K562 (cell line): Measurements from ENCODE around the gene INVS. TPM values are rescaled to one million over a fixed set of nuclear protein-coding genes. Genes with fewer than 3 reads are reported as not detected.
"Not testable (repeated sequence)": the region's sequence is repeated elsewhere in the genome, so short reads cannot be mapped to it uniquely, and the experiment has no call there.

Experiments used
- ARID1B ChIP-seq: fragments of 450-650 bp; IDR thresholded peaks from 2 replicates; pipeline ENCODE4 v1.6.1; 2016; ENCODE audit warnings: antibody characterized with exemption, mild to moderate bottlenecking, inconsistent platforms
- DPF2 ChIP-seq: fragments of 450-650 bp; IDR thresholded peaks from 2 replicates; pipeline ENCODE4 v1.6.1; 2016
- EP300 ChIP-seq: IDR thresholded peaks from 2 replicates; pipeline ENCODE4 v1.6.1; 2012; ENCODE audit warnings: low read length, improper control_type of control experiment
- FOXJ2 ChIP-seq: fragments of 200-800 bp; sonication (Bioruptor generic); IDR thresholded peaks from 2 replicates; pipeline ENCODE4 v1.6.1; 2016; ENCODE audit warnings: missing genetic modification characterization, missing compliant biosample characterization
- MAZ ChIP-seq, 2 experiments: fragments of 450-650 bp in 1 of 2; sonication (generic) in 1 of 2; formaldehyde crosslinking; IDR thresholded peaks in 1 of 2; conservative IDR thresholded peaks in 1 of 2; 2 replicates each; pipeline versions ENCODE4 v1.4.0 to v1.5.0; 2020; ENCODE audit warnings: mild to moderate bottlenecking in 1 of 2, missing genetic modification reagents in 1 of 2
- MBD2 ChIP-seq: sonication (generic); IDR thresholded peaks from 2 replicates; pipeline ENCODE4 v1.6.1; 2016; ENCODE audit warnings: low read depth, borderline replicate concordance
- MNT ChIP-seq, 2 experiments: fragments of 450-650 bp; conservative IDR thresholded peaks; 2 replicates each; pipeline ENCODE4 v1.6.1; 2017; ENCODE audit warnings: mild to moderate bottlenecking in 2 of 2, moderate library complexity in 2 of 2
- NR2C2 ChIP-seq, 2 experiments: fragments of 200-800 bp in 1 of 2; sonication (Bioruptor generic) in 1 of 2; sonication (generic) in 1 of 2; formaldehyde crosslinking in 1 of 2; IDR thresholded peaks; 2 replicates each; pipeline versions ENCODE4 v1.6.1 to v1.8.0; 2016 to 2022; ENCODE audit warnings: mild to moderate bottlenecking in 1 of 2, missing compliant biosample characterization in 1 of 2, missing genetic modification characterization in 1 of 2, missing genetic modification reagents in 1 of 2
- SMAD4 ChIP-seq: fragments of 250-450 bp; sonication (Bioruptor Pico); conservative IDR thresholded peaks from 2 replicates; pipeline ENCODE4 v1.8.0; 2021; ENCODE audit warnings: inconsistent platforms, mild to moderate bottlenecking, moderate library complexity
- SMARCA4 ChIP-seq: fragments of 450-650 bp; IDR thresholded peaks from 2 replicates; pipeline ENCODE4 v1.6.1; 2016
- ZBTB11 ChIP-seq, 3 experiments: fragments of 200-800 bp in 1 of 3; fragments of 250-450 bp in 1 of 3; fragments of 450-650 bp in 1 of 3; sonication (Bioruptor Pico) in 1 of 3; sonication (Bioruptor generic) in 1 of 3; formaldehyde crosslinking in 1 of 3; IDR thresholded peaks; 2 replicates each; pipeline versions ENCODE4 v1.6.1 to v1.8.0; 2016 to 2022; ENCODE audit warnings: mild to moderate bottlenecking in 2 of 3, missing genetic modification characterization in 2 of 3, missing compliant biosample characterization in 1 of 3, moderate library complexity in 1 of 3
- ZBTB2 ChIP-seq: fragments of 450-650 bp; IDR thresholded peaks from 2 replicates; pipeline ENCODE4 v1.6.1; 2016; ENCODE audit warnings: antibody characterized with exemption
- ZNF41 ChIP-seq: fragments of 250-450 bp; sonication (Bioruptor Pico); conservative IDR thresholded peaks from 2 replicates; pipeline ENCODE4 v1.4.0; 2020; ENCODE audit warnings: mild to moderate bottlenecking
- ZNF766 ChIP-seq: fragments of 200-800 bp; sonication (Bioruptor generic); conservative IDR thresholded peaks from 2 replicates; pipeline ENCODE4 v1.6.1; 2016; ENCODE audit warnings: missing genetic modification characterization, missing compliant biosample characterization
- polyA plus RNA-seq, 8 experiments: library from polyadenylated mRNA; depleted of rRNA in 4 of 8; stranded (reverse) in 5 of 8; unstranded in 3 of 8; fragments of >200 nt; fragmentation: Nextera tagmentation in 2 of 8; fragmentation: Illumina TruSeq in 1 of 8; extraction: Ambion mirVana in 2 of 8; extraction: Trizol in 1 of 8; gene quantifications; 2 replicates each; pipeline versions ENCODE4 v1.2.1 to v1.2.3, GENCODE V29; 2011 to 2014; ENCODE audit warnings: inconsistent platforms in 1 of 8, missing spikeins in 1 of 8
- total RNA-seq, 7 experiments: library from RNA; depleted of rRNA in 6 of 7; stranded (reverse); fragments of >200 nt in 6 of 7; fragmentation: Illumina TruSeq in 2 of 7; extraction: Trizol in 2 of 7; gene quantifications; 2 replicates each; pipeline versions ENCODE4 v1.2.1 to v1.2.3, GENCODE V29; 2011 to 2021; ENCODE audit warnings: low replicate concordance in 1 of 7

INVS gene
- total and polyA plus RNA-seq, 9 of the 15 experiments (the other 6 are each of a cell fraction or from before 2014, with no cell fraction given): 0.77 to 18.5 (median 10.0) TPM

GRCh38 chr9:100145167-100145934 lies 46.3 kb downstream of the INVS start (continued):
- peak in 1 of 2 experiments; percentile 72; a peak in 2 of 4 replicates for TF ChIP-seq MAZ (CRISPR knock-in tag; conservative IDR thresholded peaks at IDR 0.05 in 1 of 2, IDR thresholded peaks at IDR 0.05 in 1 of 2)
- TF ChIP-seq MNT (conservative IDR thresholded peaks at IDR 0.05): 0 out of 4 replicates have a peak, but pooled peaks of 1 of the 2 experiments have one; percentile 27
- peak; percentile 42 for TF ChIP-seq EP300
- peak; percentile 98 for TF ChIP-seq ARID1B
- TF ChIP-seq ZBTB11 (CRISPR knock-in tag; IDR thresholded peaks at IDR 0.05): 0 out of 6 replicates have a peak, but pooled peaks of 1 of the 3 experiments have one; percentile 26
- TF ChIP-seq MBD2: 0 out of 2 replicates have a peak, but pooled peaks have one; percentile 38
- peak; percentile 79; the same call in 1 of the 2 replicates for TF ChIP-seq FOXJ2 (tag)
- 0 out of 2 replicates have a peak, but pooled peaks have one; percentile 17 for TF ChIP-seq SMAD4
- not testable (repeated sequence) for TF ChIP-seq NR2C2 (CRISPR knock-in tag; IDR thresholded peaks at IDR 0.05)
- TF ChIP-seq NR2C2 (tag; IDR thresholded peaks at IDR 0.05): peak; percentile 40; the same call in 1 of the 2 replicates
- peak; percentile 69 for TF ChIP-seq ZBTB2
- TF ChIP-seq ZNF766: peak; percentile 56; the same call in 1 of the 2 replicates
- TF ChIP-seq ZNF41 (CRISPR knock-in tag): 0 out of 2 replicates have a peak, but pooled peaks have one; percentile 37
- TF ChIP-seq DPF2: peak; percentile 87
- TF ChIP-seq SMARCA4: peak; percentile 86
